CD14-positive monocyte (primary cell): ENCODE results near the gene RPL26. TPM values are rescaled to one million over a fixed set of nuclear protein-coding genes. Genes with fewer than 3 reads are reported as not detected.
A peak's percentile ranks its signal among the peaks of the same experiment; 100 is the strongest.

Experiments used
- DNase-seq, 3 donors: peaks; one replicate each; pipeline ENCODE4 v3.0.0-alpha.2; 2011 to 2022
- H2AFZ ChIP-seq: 2 replicates; pipeline ENCODE4 v1.6.0; 2012; ENCODE audit warnings: mild to moderate bottlenecking, low read depth, low read length, inconsistent platforms; ENCODE audit not compliant: insufficient read depth, poor library complexity, severe bottlenecking
- H3K27ac ChIP-seq, 2 donors: 1 replicate in 1 of 2; 2 replicates in 1 of 2; pipeline ENCODE4 v1.5.1; 2012 to 2013; ENCODE audit warnings: low read length in 2 of 2, control low read depth in 1 of 2, inconsistent platforms in 1 of 2, low read depth in 1 of 2, mild to moderate bottlenecking in 1 of 2
- H3K27me3 ChIP-seq, 2 donors: one replicate each; pipeline versions ENCODE4 v1.6.0 to v1.6.1; 2011 to 2013; ENCODE audit warnings: low read length in 2 of 2; ENCODE audit not compliant: control insufficient read depth in 2 of 2, insufficient read depth in 2 of 2
- H3K36me3 ChIP-seq, 2 donors: replicated peaks in 1 of 2; 1 replicate in 1 of 2; 2 replicates in 1 of 2; pipeline versions ENCODE4 v1.5.1 to v1.6.1; 2012 to 2013; ENCODE audit warnings: low read length in 2 of 2, control low read depth in 1 of 2, inconsistent platforms in 1 of 2, mild to moderate bottlenecking in 1 of 2; ENCODE audit not compliant: insufficient read depth in 2 of 2, control insufficient read depth in 1 of 2
- H3K4me1 ChIP-seq, 2 donors: 1 replicate in 1 of 2; 2 replicates in 1 of 2; pipeline versions ENCODE4 v1.5.1 to v1.6.1; 2012 to 2013; ENCODE audit warnings: low read length in 2 of 2, control low read depth in 1 of 2, inconsistent platforms in 1 of 2, mild to moderate bottlenecking in 1 of 2, moderate library complexity in 1 of 2; ENCODE audit not compliant: insufficient read depth in 2 of 2, control insufficient read depth in 1 of 2
- H3K4me2 ChIP-seq: replicated peaks from 2 replicates; pipeline ENCODE3; 2012; ENCODE audit warnings: low read length, moderate library complexity, mild to moderate bottlenecking; ENCODE audit not compliant: poor library complexity, severe bottlenecking; ENCODE audit errors: extremely low read depth
- H3K4me3 ChIP-seq, 3 experiments: fragments of 200-600 bp in 1 of 3; sonication (generic) in 1 of 3; replicated peaks in 1 of 3; 1 replicate in 2 of 3; 2 replicates in 1 of 3; pipeline ENCODE4 v1.5.1; 2011 to 2013; ENCODE audit warnings: low read length in 3 of 3, mild to moderate bottlenecking in 3 of 3, control low read depth in 2 of 3, low read depth in 2 of 3, inconsistent platforms in 1 of 3, moderate library complexity in 1 of 3
- H3K79me2 ChIP-seq: 2 replicates; pipeline ENCODE4 v1.6.0; 2012; ENCODE audit warnings: mild to moderate bottlenecking, control low read depth, inconsistent platforms, low read length, moderate library complexity; ENCODE audit not compliant: insufficient read depth
- H3K9ac ChIP-seq: 2 replicates; pipeline ENCODE4 v1.6.0; 2017; ENCODE audit warnings: low read length, mild to moderate bottlenecking; ENCODE audit not compliant: insufficient read depth, poor library complexity, severe bottlenecking
- H3K9me3 ChIP-seq, 2 donors: replicated peaks in 1 of 2; 1 replicate in 1 of 2; 2 replicates in 1 of 2; pipeline versions ENCODE4 v1.5.1 to v1.6.1; 2012 to 2013; ENCODE audit warnings: low read length in 2 of 2, control low read depth in 1 of 2; ENCODE audit not compliant: control insufficient read depth in 1 of 2, insufficient read depth in 1 of 2
- H4K20me1 ChIP-seq: 2 replicates; pipeline ENCODE4 v1.6.0; 2012; ENCODE audit warnings: mild to moderate bottlenecking, low read length, control low read depth, moderate library complexity; ENCODE audit not compliant: insufficient read depth
- H3K27ac Mint-ChIP-seq, 7 donors: one replicate each; pipeline ENCODE4 v1.8.0; 2020; ENCODE audit warnings: mild to moderate bottlenecking in 7 of 7, mixed read lengths in 7 of 7, moderate library complexity in 6 of 7, inconsistent platforms in 2 of 7
- H3K27me3 Mint-ChIP-seq, 3 donors: one replicate each; pipeline ENCODE4 v1.8.0; 2021 to 2022; ENCODE audit warnings: low read depth in 3 of 3, mild to moderate bottlenecking in 3 of 3, mixed read lengths in 3 of 3, moderate library complexity in 3 of 3, inconsistent platforms in 1 of 3
- H3K36me3 Mint-ChIP-seq, 2 donors: one replicate each; pipeline ENCODE4 v1.8.0; 2020; ENCODE audit warnings: mixed read lengths in 2 of 2, inconsistent platforms in 1 of 2, mild to moderate bottlenecking in 1 of 2
- H3K4me1 Mint-ChIP-seq: one replicate; pipeline ENCODE4 v1.8.0; 2020; ENCODE audit warnings: mild to moderate bottlenecking, mixed read lengths
- H3K4me3 Mint-ChIP-seq, 2 donors: one replicate each; pipeline ENCODE4 v1.8.0; 2020; ENCODE audit warnings: mild to moderate bottlenecking in 2 of 2, mixed read lengths in 2 of 2, moderate library complexity in 1 of 2
- H3K9me3 Mint-ChIP-seq, 7 donors: one replicate each; pipeline ENCODE4 v1.8.0; 2020 to 2022; ENCODE audit warnings: mixed read lengths in 7 of 7, mild to moderate bottlenecking in 6 of 7, moderate library complexity in 6 of 7, inconsistent platforms in 2 of 7
- CTCF ChIP-seq: fragments of 200-600 bp; IDR thresholded peaks from one replicate; pipeline ENCODE4 v1.8.0; 2022; ENCODE audit warnings: antibody characterized with exemption, mild to moderate bottlenecking
- WGBS: methylation state at CpG from one replicate; pipeline ENCODE4 v1.1.5; 2013; ENCODE audit warnings: missing lambda C conversion rate; ENCODE audit not compliant: insufficient coverage; 5-methylcytosine and 5-hydroxymethylcytosine counted together
- intact Hi-C, 2 donors: fragments of 100-400 bp; cut with micrococcal nuclease; formaldehyde crosslinking; loops; one replicate each; pipeline versions ENCODE4 v1.15.0 to v1.15.1; 2023
- polyA plus RNA-seq, 3 donors: library from polyadenylated mRNA; depleted of rRNA in 1 of 3; unstranded in 2 of 3; stranded (reverse) in 1 of 3; fragments of 300-500 nt in 2 of 3; fragments of >200 nt in 1 of 3; fragmentation: Illumina TruSeq in 2 of 3; gene quantifications; 1 replicate in 2 of 3; 2 replicates in 1 of 3; pipeline ENCODE4 v1.2.3, GENCODE V29; 2012 to 2021

RPL26 gene
- polyA plus RNA-seq, 3 donors = 859 to 4,469 (median 884) TPM

DNA sequence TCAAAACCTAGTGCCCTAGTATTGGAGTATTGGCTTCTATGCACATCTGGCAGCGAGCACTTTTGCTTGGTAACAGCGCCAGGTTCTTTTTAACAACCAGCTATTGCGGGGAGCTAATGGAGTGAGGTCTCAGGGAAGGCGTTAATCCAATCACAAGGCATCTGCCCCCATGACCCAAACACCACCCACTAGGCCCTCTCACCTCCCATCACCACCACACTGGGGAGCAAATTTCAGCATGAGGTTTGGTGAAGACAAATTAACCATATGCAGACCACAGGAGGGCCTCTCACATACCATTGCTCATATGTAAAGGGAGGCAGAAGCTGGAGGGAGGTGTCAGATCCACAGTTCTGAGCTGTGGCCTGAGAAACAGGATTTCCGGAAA is 44.2 kb downstream of the RPL26 start:
- Histone ChIP-seq H3K4me2 (peak overlapping the region; percentile 73), H3K27ac (no peak overlapping the region), H3K27me3 (no peaks in the 10 kb centered on the region), H3K9ac (no peak overlapping the region), H3K36me3 (no peaks in the 10 kb centered on the region), H3K79me2 (no peaks in the 10 kb centered on the region), H3K4me3 (peak overlapping the region in 1 of 3 experiments; percentile 61), H3K9me3 (no peaks in the 10 kb centered on the region), H3K4me1 (peaks cover 13 to 20% of the 10 kb centered on the region in 2 donors), H4K20me1 (no peaks in the 10 kb centered on the region), H2AFZ (peak overlapping the region; percentile 71)
- 100% methylated on average over 1 of the region's 5 CpGs for WGBS
- H3K9me3 Mint-ChIP-seq = no peaks in the 10 kb centered on the region
- peaks cover 6 to 11% (median 6%) of the 10 kb centered on the region in 3 donors for H3K27me3 Mint-ChIP-seq
- no peak for TF ChIP-seq CTCF
- peak overlapping the region in 1 of 2 donors; percentile 82 for H3K4me3 Mint-ChIP-seq
- peaks cover 12% of the 10 kb centered on the region for H3K4me1 Mint-ChIP-seq
- DNase-seq = no peak
- H3K27ac Mint-ChIP-seq = peak overlapping the region in 5 of 7 donors; percentile 13 to 78 (median 64)
- intact Hi-C loops = no loop called here
- H3K36me3 Mint-ChIP-seq = no peaks in the 10 kb centered on the region

- H3K9me3 Mint-ChIP-seq = no peaks in the 10 kb centered on the region
- H3K9ac ChIP-seq = peak overlapping the region; percentile 32
- peak overlapping the region; percentile 71 for H2AFZ ChIP-seq
- no peaks in the 10 kb centered on the region for H3K9me3 ChIP-seq
- H3K4me3 ChIP-seq = peak overlapping the region; percentile 12 to 61 (median 34)
- H4K20me1 ChIP-seq = no peaks in the 10 kb centered on the region
- TF ChIP-seq CTCF = no peak
- no peaks in the 10 kb centered on the region for H3K36me3 Mint-ChIP-seq
- no peaks in the 10 kb centered on the region for H3K79me2 ChIP-seq
- no peaks in the 10 kb centered on the region for H3K27me3 ChIP-seq
- 4% methylated on average over 9 of the region's 11 CpGs for WGBS
- peaks cover 13 to 20% of the 10 kb centered on the region in 2 donors for H3K4me1 ChIP-seq
- H3K4me2 ChIP-seq = peak overlapping the region; percentile 73
- H3K36me3 ChIP-seq = no peaks in the 10 kb centered on the region
- DNase-seq = peak; percentile 45 to 90 (median 72)
- intact Hi-C loops = no loop called here
- H3K4me1 Mint-ChIP-seq = peaks cover 12% of the 10 kb centered on the region
- peak overlapping the region; percentile 40 to 41 for H3K27ac ChIP-seq
- peaks cover 6 to 11% (median 6%) of the 10 kb centered on the region in 3 donors for H3K27me3 Mint-ChIP-seq
- peak overlapping the region; percentile 56 to 82 for H3K4me3 Mint-ChIP-seq
- H3K27ac Mint-ChIP-seq = peak overlapping the region in 6 of 7 donors; percentile 41 to 87 (median 76)
Measured at GRCh38 chr17:8337802-8338752, 44.9 kb downstream of the RPL26 start.
